Stimulated activated CD8-positive, alpha-beta memory T cell treated with anti-CD3 and anti-CD28 coated beads, Interleukin-15, amount 100 ng/mL, for 24 hours (primary cell): ENCODE measurements around the gene MOB3A.
"Not testable (repeated sequence)": the region's sequence is repeated elsewhere in the genome, so short reads cannot be mapped to it uniquely, and the experiment has no call there.

Experiments used
- DNase-seq: peaks from one replicate; pipeline ENCODE4 v3.0.0-alpha.2; 2020; ENCODE audit warnings: low read depth

MOB3A gene

DNA sequence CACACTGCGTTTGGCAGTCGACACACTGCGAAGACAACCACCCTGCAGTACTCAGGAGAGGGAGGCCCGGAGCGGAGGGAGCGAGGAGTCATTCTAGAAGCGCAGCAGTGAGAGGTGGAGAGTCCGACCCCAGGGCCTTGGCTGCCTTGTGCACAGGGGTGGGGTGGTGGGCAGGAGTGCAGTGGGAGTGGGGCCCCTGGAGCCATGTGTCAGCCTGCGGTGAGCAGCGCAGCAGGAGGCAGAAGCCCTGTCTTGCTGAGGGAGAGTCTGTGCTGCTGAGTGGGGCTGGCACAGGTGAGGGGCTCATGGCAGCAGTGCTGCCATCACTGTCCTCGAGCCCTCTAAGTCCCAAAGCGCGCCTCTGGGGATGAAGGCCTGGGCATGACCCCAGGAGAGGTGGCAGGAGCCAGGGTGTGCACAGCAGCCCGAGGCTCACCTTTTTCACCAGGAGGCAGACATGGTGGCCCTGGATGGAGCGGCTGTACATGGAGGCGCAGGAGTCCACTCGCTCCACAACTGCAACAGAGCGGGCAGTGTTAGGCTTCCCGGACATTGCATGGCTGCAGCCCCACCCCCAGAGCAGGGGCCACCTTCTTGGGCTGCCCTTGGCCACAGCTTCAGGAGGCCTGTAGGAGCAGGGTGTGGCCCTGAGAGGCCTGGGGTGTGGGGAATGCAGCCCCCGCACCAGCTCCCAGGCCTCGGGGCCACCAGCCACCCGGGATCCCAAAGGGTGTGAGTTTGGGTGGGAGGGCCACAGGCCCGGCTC is 12.3 kb upstream of the MOB3A start:
- DNase-seq, result no peak

DNA sequence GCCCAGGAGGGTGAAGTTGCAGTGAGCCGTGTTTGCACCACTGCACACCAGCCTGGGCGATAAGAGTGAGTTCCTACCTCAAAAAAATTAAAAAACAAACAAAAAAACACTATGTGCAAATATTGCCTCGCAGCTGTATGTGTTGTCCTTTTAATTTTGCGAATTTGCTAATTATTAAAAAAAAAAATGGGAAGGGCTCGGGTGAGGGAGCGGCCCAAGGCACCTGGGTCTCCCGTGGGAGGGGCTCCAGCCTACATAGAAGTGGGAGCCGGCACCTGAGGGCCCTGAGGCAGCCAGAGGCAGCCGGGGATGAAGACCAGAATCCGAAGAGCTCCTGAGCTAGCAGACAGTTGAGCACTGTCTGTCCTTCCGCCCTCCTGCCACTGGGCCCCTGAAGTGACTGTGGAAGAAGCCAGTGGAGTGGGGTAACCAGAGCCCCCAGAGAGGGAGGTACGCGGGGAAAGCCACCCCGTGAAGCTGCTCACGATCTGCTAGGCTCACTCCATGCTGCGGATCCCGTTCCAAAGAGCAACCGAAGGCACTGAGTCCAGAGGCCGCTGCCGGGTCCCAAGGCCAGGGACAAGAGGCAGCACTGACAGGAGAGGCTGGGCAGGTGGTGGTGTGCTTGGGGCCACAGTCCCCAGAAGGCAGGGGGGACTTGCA is 7.0 kb upstream of the MOB3A start:
- no peak for DNase-seq

DNA sequence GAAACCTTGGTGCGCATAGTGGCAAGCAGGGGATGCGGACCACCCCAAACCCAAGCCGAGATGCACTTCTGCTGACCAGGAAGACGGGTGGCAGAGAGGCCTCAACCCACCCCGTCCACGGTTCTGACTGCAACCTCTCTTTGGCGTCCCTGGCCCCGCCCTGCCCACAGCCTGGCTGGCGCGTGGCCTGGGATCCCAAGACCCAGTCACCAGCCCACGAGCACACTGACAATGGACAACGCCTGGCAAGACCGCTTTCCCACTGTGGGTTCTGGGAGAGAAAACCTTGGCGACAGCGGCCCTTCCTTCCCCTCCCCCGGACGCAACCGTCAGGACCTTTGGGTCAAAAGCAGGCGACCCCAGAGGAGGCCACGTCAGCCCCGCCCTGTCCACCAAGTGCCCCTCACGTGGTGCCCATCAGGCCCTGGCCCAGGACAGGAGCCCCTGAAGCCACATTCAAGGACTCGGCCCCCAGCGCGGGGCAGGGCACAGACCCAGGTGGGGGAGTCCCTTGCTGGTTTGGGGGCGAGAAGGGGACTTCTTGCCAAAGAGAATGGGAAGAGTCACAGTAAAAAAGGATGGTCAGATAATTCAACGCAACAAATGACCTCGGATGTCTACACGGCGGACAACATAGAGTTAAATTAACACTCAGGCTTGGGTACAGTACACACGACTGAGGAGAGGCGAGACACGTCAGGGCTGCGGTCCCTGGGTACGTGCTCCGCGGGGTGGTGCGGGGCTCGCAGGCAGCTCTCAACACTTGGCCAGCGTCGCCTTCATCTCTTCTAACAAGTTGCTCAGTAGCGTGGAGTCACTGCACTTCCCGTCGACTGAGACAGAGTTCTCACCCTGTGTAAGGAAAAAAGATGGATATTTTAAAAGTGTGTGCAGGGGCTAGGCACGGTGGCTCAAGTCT is 5.5 kb upstream of the MOB3A start:
- no peak for DNase-seq

DNA sequence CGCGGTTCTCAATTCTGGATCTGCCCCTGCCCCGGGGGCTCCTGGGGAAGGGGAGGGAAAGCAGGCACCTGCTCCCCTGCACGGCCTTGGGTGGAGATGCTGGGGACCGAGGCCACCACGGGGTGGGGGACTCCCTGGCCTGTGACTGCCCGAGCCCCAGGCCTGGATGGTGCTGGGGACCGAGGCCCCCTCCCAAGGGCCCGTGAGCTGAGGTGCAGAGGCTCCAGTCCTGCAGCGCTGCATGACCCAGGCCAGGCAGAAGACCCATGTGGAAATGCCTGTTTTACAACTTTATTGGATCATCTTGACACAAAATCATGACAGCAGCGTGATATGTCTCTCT is 4.6 kb upstream of the MOB3A start:
- DNase-seq, result no peak

DNA sequence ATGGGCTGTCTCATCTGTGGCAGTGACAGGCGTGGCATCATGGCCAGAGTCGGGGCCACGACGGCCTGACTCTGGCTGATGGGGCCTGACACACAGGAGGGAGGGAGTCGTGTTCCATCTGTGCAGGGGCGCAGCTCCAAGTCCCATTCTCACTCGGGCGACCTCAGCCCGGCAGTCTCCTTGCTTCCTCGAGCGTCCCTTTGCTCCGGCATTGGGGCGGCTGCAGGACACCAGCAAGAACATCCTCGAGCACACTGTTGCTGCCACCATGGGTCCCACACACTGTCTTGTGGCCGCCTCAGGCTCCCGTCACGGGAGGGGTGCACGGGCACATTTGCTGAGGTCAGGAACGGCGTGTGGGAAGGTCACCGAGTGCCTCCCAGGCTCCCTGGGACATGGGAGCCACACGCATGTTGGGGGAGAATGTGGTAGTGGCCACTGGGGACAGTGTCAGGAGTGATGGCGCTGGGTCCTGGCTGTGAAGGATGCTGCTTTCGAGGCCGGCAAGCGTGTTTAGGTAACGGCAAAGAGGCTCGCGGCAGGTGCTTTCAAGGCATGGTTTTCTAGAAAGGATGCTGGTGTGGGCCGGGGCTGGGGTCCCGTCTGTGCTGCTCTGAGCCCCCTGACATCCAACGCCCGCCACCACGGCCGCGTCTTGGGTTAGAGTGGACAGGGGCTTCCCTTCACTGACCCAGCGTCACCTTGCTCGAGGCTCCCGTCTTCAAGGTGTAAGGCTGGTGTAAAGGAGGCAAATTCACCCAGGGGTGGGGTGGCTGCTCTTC is 4.0 kb upstream of the MOB3A start:
- DNase-seq, result no peak

DNA sequence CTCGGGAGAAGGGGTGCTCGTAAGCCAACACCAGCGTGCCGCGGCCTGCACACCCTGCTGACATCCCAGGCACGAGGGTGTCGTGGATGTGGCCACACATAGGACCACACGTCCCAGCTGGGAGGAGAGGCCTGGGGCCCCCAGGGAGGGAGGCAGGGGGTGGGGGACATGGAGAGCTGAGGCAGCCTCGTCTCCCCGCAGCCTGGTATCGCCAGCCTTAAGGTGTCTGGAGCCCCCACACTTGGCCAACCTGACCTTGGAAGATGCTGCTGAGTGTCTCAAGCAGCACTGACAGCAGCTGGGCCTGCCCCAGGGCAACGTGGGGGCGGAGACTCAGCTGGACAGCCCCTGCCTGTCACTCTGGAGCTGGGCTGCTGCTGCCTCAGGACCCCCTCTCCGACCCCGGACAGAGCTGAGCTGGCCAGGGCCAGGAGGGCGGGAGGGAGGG is 3.0 kb upstream of the MOB3A start:
- no peak for DNase-seq

DNA sequence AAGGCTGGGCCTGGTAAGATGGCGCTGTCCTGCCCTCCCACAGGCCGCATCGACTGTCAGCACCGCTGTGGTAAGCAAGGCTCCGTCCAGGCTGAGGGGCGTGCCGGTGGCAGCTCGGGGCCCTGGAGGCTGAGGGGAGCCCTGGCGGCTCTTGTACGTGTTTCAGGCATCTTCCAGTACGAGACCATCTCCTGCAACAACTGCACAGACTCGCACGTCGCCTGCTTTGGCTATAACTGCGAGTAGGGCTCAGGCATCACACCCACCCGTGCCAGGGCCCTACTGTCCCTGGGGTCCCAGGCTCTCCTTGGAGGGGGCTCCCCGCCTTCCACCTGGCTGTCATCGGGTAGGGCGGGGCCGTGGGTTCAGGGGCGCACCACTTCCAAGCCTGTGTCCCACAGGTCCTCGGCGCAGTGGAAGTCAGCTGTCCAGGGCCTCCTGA is 1.8 kb upstream of the MOB3A start:
- DNase-seq, result no peak

DNA sequence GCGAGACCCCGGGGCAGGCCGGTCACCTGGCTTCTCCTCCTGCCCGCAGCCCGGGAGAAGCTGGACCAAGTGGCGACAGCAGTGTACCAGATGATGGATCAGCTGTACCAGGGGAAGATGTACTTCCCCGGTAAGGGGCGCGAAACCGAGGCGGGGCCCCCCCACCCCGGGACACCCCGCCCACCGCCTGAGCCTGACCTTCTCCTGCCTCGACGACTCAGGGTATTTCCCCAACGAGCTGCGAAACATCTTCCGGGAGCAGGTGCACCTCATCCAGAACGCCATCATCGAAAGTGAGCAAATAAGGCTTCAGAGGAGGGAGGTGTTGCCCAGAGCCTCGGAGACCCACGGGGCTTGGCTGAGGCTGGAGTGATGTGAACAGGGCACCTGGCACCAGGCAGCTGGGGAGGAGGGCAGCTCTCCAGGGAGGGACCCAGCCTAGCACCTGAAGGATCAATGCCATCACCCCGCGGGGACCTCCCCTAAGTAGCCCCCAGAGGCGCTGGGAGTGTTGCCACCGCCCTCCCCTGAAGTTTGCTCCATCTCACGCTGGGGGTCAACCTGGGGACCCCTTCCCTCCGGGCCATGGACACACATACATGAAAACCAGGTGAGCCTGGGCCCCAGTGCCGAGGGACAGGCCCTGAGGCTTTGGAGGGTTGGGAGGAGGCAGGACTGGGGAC is 1.2 kb upstream of the MOB3A start:
- no peak for DNase-seq

DNA sequence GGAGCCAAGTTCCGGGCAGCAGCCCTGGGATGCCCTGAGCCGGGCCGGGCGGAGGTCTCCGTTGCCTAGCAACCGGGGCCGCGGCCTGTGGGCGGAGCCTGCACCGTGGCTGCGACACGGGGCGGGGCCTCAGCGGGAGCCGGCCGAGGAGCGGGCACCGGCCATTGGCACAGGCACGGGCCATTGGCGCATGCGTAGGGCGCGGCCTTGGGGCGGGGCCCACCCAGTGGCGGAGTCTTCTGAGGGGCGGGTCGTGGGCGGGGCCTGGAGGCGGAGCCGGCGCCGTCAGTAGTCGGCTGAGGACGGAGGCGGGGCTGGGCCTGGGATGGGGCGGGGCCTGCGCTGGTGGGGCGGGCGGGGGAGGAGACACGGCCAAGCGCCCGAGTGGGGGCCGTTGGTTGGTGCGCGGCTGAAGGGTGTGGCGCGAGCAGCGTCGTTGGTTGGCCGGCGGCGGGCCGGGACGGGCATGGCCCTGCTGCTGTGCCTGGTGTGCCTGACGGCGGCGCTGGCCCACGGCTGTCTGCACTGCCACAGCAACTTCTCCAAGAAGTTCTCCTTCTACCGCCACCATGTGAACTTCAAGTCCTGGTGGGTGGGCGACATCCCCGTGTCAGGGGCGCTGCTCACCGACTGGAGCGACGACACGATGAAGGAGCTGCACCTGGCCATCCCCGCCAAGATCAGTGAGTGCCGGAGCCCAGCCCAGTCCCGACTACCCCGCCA is 515 bp upstream of the MOB3A start, which contains the start of gene IZUMO4:
Gene IZUMO4, plus strand, starts transcription at position 436 of the 723 bp plus-strand sequence. Its CDS starts 31 bp downstream, at position 467.
- DNase-seq, result peak; percentile 100

DNA sequence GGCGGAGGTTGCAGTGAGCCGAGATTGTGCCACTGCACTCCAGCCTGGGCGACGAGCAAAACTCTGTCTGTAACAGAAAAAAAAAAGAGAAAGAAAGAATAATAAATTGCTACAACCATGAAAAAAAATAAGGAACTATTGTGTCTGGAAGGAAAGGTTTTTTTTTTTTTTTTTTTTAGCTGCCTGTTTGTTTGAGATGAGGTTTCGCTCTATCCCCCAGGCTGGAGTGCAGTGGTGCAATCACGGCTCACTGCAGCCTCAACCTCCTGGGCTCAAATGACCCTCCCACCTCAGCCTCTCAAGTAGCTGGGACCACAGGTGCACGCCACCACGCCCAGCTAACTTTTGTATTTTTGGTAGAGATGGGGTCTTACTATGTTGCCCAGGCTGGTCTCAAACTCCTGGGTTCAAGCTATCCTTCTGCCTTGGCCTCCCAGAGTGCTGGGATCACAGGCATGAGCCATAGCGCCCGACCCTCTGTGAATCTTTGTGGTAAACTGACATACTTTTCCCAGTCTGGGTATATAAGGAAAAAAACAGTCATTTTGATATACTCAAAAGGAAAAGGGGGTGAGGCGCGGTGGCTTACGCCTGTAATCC is 4.1 kb downstream of the MOB3A start:
- not testable (repeated sequence) for DNase-seq

DNA sequence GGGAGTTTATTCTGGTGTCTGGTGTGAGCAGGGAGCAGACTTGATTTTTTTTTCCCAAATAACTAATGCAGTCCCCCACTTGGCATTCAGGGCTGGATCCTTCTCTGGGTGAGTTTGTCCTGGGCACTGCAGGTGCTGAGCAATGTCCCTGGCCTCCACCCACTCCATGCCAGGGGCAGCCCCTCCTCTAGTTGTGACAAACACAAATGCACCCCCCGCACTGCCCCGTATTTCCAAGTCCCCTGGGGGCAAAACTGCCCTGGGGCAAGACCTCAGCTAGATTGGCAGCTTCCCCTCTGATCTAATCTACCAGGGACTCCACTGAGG is 6.4 kb downstream of the MOB3A start:
- DNase-seq, result no peak

DNA sequence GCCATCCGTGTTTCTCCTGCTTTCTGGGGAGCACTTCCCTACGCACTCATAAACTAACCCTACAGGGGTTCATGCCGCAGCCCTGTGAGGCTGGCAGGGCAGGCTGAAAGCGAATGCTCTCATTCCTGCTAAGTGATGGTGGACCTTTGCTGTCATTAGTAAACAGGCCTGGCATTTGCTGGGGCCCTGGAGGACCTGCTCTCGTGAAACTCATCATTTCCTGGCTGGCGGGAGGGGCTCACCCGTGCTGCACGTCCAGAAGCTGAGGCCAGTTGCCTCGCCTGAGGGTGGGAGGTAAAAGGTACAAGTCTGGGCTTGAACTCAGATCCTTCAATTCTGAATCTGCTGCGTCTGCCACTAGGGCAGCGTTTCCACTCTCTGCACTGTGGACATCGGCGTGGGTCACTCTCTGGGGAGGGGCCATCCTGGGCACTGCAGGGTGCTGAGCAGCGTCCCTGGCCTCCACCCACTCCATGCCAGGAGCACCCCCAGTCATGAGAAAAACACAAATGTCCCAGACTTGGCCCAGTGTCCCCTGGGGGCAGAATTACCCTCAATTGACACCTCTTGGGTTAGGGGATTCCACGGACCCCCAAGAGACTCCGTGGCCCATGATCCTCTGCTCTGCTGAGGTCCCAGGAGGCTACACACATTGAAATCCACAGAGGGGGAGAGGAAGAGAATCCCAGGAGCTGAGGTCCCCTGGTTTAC is 7.0 kb downstream of the MOB3A start:
- no peak for DNase-seq

DNA sequence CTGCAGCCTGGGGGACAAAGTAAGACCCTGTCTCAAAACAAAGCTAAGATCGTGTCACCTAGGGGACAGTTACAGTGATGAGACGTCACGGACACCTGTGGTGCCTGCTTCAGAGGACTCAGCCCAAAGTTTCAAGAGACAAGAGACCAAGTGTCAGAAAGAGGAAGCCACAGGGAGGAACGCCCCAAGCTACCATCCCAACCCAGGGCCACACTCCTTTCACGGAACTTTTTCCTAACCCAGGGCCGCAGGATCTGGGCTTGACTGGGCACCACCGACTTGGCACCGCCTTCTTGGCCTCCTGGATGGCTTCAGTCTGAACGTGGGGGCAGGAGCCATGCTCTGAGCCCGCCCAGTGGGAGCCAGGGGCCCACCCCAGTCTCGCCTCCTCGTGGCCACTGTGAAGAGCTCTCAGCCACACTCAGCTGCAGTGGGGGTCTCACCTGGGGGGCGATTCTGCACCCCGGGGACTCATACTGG is 8.5 kb downstream of the MOB3A start:
- no peak for DNase-seq

DNA sequence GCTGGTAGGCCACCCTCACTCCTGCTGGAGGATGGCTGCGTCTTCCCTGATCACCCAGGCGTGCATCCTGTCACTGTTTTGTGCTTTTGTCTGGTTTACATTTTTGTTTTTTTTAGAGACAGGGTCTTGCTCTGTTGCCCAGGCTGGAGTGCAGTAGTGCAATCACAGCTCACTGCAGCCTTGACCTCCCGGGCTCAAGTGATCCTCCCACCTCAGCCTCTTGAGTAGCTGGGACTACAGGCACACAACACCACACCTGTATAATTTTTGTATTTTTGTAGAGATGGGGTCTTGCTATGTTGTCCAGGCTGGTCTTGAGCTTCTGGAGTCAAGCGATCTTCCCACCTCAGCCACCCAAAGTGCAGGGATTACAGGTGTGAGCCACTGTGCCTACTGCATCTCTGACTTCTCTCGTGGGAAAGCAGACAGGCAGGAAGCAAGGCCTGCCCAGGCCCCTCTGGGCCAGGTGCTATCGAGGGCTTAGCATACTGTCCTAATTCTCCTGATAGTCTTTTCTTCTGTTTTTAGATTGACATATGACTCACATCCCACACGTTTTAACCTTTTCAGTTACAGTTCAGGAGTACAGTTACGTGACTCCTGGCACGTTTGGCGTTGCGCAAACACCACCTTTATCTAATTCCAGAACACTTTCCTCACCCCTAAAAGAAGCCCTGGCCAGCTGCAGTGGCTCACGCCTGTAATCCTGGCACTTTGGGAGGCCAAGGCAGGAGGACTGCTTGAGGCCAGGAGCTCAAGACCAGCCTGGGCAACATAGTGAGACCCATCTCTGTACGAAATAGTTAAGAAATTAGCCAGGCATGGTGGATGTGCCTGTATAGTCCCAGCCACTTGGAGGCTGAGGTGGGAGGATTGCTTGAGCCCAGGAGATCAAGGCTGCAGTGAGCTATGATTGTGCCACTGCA is 9.2 kb downstream of the MOB3A start:
- not testable (repeated sequence) for DNase-seq

DNA sequence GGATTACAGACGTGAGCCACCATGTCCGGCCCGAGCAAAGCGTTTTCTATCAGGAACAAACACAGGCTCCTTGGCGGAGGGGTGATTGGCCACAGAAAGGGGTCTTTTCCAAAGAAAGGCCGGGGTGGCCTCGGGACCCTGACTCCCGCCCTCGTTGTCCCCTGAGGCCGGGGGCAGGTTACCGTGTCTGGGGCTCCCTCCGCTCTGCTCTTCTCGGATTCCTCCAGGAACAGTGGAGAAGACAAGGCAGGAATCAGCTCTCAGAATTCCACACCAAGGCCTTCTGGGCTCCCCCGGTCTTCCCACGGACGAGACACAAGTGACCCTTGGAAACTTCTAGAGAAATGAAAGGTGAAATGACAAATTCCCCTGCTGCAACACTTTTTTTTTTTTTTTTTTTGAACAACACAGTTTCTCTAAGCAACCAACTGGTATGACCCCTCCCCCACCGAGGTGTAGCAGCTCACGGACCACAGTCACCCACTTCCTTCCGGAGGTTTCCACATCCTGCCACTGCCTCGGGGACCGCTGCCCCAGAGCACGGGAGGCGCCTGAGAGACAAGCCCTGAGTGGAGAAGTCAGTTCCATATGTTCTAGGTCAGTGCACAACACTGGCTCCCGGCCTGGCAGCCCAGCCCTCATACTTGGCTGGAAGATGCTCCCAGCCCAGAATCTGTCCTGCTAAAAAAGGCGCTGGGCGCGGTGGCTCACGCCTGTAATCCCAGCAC is 11.0 kb downstream of the MOB3A start:
- DNase-seq, result peak; percentile 81

DNA sequence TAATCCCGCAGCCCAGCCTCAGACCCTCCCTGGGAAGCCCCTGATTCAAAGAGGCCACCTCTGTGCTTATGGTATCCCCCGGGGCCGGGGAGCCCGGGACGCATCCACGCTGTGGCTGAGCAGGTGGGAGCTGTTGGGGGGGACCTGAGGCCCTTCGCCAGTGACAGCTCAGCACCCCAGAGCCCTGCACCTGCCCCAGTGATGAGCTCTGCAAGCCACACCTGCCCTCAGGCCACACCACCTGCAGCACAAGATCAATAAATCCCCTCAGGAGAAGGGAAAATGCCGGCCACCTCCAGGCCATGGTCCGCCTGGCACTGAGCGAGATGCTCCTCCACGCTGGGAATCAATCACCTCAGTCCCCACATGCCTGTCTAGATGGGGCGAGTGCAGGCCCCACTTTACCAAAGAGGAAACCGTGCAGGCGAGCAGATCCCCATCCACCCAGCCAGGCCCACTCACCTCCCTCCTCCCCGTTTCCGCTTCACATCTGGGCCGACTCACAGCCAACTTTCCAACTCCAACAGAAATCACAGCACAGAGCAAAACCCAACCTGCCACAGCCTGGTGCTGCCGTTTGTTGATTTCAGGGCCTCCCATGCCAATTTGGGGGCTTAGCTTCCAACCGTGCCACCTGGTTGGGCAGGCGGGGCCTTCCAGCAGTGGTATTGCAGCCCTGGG is 12.8 kb downstream of the MOB3A start:
- DNase-seq, result peak; percentile 29
